H1 (cell line): ENCODE results near the gene TAB3. TPM values are rescaled to one million over a fixed set of nuclear protein-coding genes. Genes with fewer than 3 reads are reported as not detected.

Experiments used
- CTCF ChIA-PET: fragments of 300-600 bp; sonication (Branson Sonifier 250); formaldehyde crosslinking; loops from one replicate; lab custom pipeline; 2021; ENCODE audit not compliant: partially characterized antibody; lab: Charles Lee
- POLR2A ChIA-PET: fragments of 300-600 bp; sonication (Branson Sonifier 250); formaldehyde crosslinking; loops from one replicate; lab custom pipeline; 2021; ENCODE audit warnings: inconsistent platforms; ENCODE audit not compliant: partially characterized antibody; lab: Charles Lee
- DNase-seq, 2 experiments: peaks; one replicate each; pipeline versions ENCODE4 v3.0.0 to v3.0.0-alpha.2; 2010 to 2022; ENCODE audit warnings: low spot score in 2 of 2, low read depth in 1 of 2, mixed read lengths in 1 of 2
- FAIRE-seq: peaks from 2 replicates; lab custom pipeline; 2011; peaks lifted over from hg19 to GRCh38; lab: Jason Lieb, UNC
- H2AFZ ChIP-seq: 2 replicates; pipeline ENCODE4 v1.8.1; 2012; ENCODE audit warnings: low read length, inconsistent platforms
- H2AK5ac ChIP-seq: 2 replicates; pipeline ENCODE4 v1.6.1; 2013; ENCODE audit warnings: low read depth, low read length
- H2BK120ac ChIP-seq: replicated peaks from 2 replicates; pipeline ENCODE3; 2013; ENCODE audit warnings: low read depth, low read length, inconsistent platforms
- H2BK12ac ChIP-seq: 2 replicates; pipeline ENCODE4 v1.6.1; 2013; ENCODE audit warnings: low read depth, low read length
- H2BK15ac ChIP-seq: 2 replicates; pipeline ENCODE4 v1.6.1; 2013; ENCODE audit warnings: low read length
- H2BK20ac ChIP-seq: 2 replicates; pipeline ENCODE4 v1.6.1; 2013; ENCODE audit warnings: low read length
- H2BK5ac ChIP-seq: 2 replicates; pipeline ENCODE4 v1.6.1; 2013; ENCODE audit warnings: low read depth, low read length
- H3K14ac ChIP-seq: 2 replicates; pipeline ENCODE4 v1.6.1; 2013; ENCODE audit warnings: inconsistent platforms; ENCODE audit not compliant: insufficient read length
- H3K18ac ChIP-seq: 2 replicates; pipeline ENCODE4 v1.6.1; 2013; ENCODE audit warnings: low read length; ENCODE audit errors: extremely low read depth
- H3K23ac ChIP-seq: 2 replicates; pipeline ENCODE4 v1.6.1; 2013; ENCODE audit warnings: inconsistent platforms; ENCODE audit not compliant: insufficient read length
- H3K23me2 ChIP-seq: 2 replicates; pipeline ENCODE4 v1.6.1; 2013; ENCODE audit warnings: low read depth, low read length
- H3K27ac ChIP-seq: 2 replicates; pipeline ENCODE4 v1.6.1; 2011; ENCODE audit warnings: low read depth, low read length, inconsistent platforms
- H3K27me3 ChIP-seq, 4 experiments: replicated peaks in 1 of 4; 1 replicate in 1 of 4; 2 replicates in 3 of 4; pipeline versions ENCODE4 v1.6.1 to v1.8.1; 2011 to 2013; ENCODE audit warnings: low read length in 3 of 4, mild to moderate bottlenecking in 3 of 4, inconsistent platforms in 2 of 4, mixed read lengths in 2 of 4, moderate library complexity in 1 of 4; ENCODE audit not compliant: control insufficient read depth in 3 of 4, insufficient read depth in 3 of 4; ENCODE audit errors: extremely low read depth in 1 of 4
- H3K36me3 ChIP-seq, 4 experiments: 2 replicates each; pipeline versions ENCODE4 v1.6.1 to v1.8.1; 2011 to 2013; ENCODE audit warnings: mild to moderate bottlenecking in 4 of 4, low read length in 3 of 4, moderate library complexity in 2 of 4, control low read depth in 1 of 4, inconsistent platforms in 1 of 4; ENCODE audit not compliant: insufficient read depth in 4 of 4, control insufficient read depth in 2 of 4
- H3K4ac ChIP-seq: replicated peaks from 2 replicates; pipeline ENCODE3; 2013; ENCODE audit warnings: low read length, low read depth, mixed read lengths, inconsistent platforms; ENCODE audit not compliant: insufficient read length
- H3K4me1 ChIP-seq, 4 experiments: replicated peaks in 1 of 4; 1 replicate in 1 of 4; 2 replicates in 3 of 4; pipeline versions ENCODE4 v1.6.1 to v1.8.1; 2011 to 2013; ENCODE audit warnings: low read length in 3 of 4, inconsistent platforms in 2 of 4, mixed read lengths in 1 of 4; ENCODE audit not compliant: insufficient read depth in 4 of 4, control insufficient read depth in 3 of 4
- H3K4me2 ChIP-seq, 2 experiments: 2 replicates each; pipeline versions ENCODE4 v1.6.1 to v1.8.1; 2011 to 2013; ENCODE audit warnings: low read depth in 2 of 2, low read length in 2 of 2, control low read depth in 1 of 2, inconsistent platforms in 1 of 2, mild to moderate bottlenecking in 1 of 2; ENCODE audit not compliant: insufficient read depth in 1 of 2
- H3K4me3 ChIP-seq, 4 experiments: fragments of 200-600, 300-600 bp in 1 of 4; sonication (generic), shearing (Covaris generic), sonication (Bioruptor Twin) in 1 of 4; 2 replicates each; pipeline versions ENCODE4 v1.5.1 to v1.8.1; 2011 to 2016; ENCODE audit warnings: low read length in 4 of 4, low read depth in 3 of 4, control low read depth in 2 of 4, inconsistent platforms in 2 of 4, mild to moderate bottlenecking in 2 of 4, mixed read lengths in 1 of 4, moderate library complexity in 1 of 4; ENCODE audit not compliant: insufficient read depth in 2 of 4; ENCODE audit errors: extremely low read depth in 1 of 4
- H3K56ac ChIP-seq: replicated peaks from 2 replicates; pipeline ENCODE3; 2013; ENCODE audit warnings: low read depth, mild to moderate bottlenecking, mixed read lengths, low read length, inconsistent platforms; ENCODE audit not compliant: insufficient read length
- H3K79me1 ChIP-seq: 2 replicates; pipeline ENCODE4 v1.6.1; 2013; ENCODE audit warnings: low read depth, low read length, control low read depth
- H3K79me2 ChIP-seq, 2 experiments: 2 replicates each; pipeline versions ENCODE4 v1.6.1 to v1.8.1; 2012 to 2013; ENCODE audit warnings: low read length in 2 of 2, mild to moderate bottlenecking in 2 of 2, inconsistent platforms in 1 of 2; ENCODE audit not compliant: insufficient read depth in 2 of 2, control insufficient read depth in 1 of 2
- H3K9ac ChIP-seq, 4 experiments: replicated peaks in 1 of 4; 1 replicate in 1 of 4; 2 replicates in 3 of 4; pipeline versions ENCODE4 v1.6.1 to v1.8.1; 2011 to 2013; ENCODE audit warnings: low read depth in 3 of 4, low read length in 3 of 4, control low read depth in 2 of 4, mild to moderate bottlenecking in 2 of 4, moderate library complexity in 2 of 4, inconsistent platforms in 1 of 4; ENCODE audit errors: extremely low read depth in 1 of 4
- H3K9me3 ChIP-seq, 2 experiments: 2 replicates each; pipeline versions ENCODE4 v1.6.1 to v1.8.1; 2012 to 2013; ENCODE audit warnings: mild to moderate bottlenecking in 2 of 2, moderate library complexity in 2 of 2, control low read depth in 1 of 2, inconsistent platforms in 1 of 2, low read depth in 1 of 2, low read length in 1 of 2, mixed read lengths in 1 of 2; ENCODE audit not compliant: insufficient read depth in 2 of 2
- H4K20me1 ChIP-seq, 2 experiments: replicated peaks in 1 of 2; 2 replicates each; pipeline versions ENCODE3 to v1.8.1; 2011 to 2013; ENCODE audit warnings: inconsistent platforms in 2 of 2, low read length in 2 of 2, mild to moderate bottlenecking in 1 of 2; ENCODE audit not compliant: insufficient read depth in 2 of 2, control insufficient read depth in 1 of 2
- H4K5ac ChIP-seq: 2 replicates; pipeline ENCODE4 v1.6.1; 2013; ENCODE audit warnings: low read length, low read depth, mixed read lengths, inconsistent platforms; ENCODE audit not compliant: insufficient read length
- H4K8ac ChIP-seq: 2 replicates; pipeline ENCODE4 v1.8.0; 2013; ENCODE audit warnings: mild to moderate bottlenecking, moderate library complexity, low read length, inconsistent platforms; ENCODE audit not compliant: insufficient read depth; ENCODE audit errors: extremely low read depth
- H4K91ac ChIP-seq: replicated peaks from 2 replicates; pipeline ENCODE3; 2013; ENCODE audit warnings: low read length, mixed read lengths, inconsistent platforms; ENCODE audit not compliant: insufficient read length
- ATF3 ChIP-seq: IDR thresholded peaks from 2 replicates; pipeline ENCODE4 v1.6.1; 2011; ENCODE audit warnings: low read depth, mild to moderate bottlenecking, low read length; ENCODE audit not compliant: insufficient read depth
- GABPA ChIP-seq: IDR thresholded peaks from 2 replicates; pipeline ENCODE4 v1.6.1; 2011; ENCODE audit warnings: mild to moderate bottlenecking, low read length, moderate library complexity, borderline replicate concordance; ENCODE audit not compliant: insufficient read depth
- SAP30 ChIP-seq: fragments of 300-600 bp; sonication (generic); IDR thresholded peaks from 2 replicates; pipeline ENCODE4 v1.7.1; 2012; ENCODE audit warnings: low read length, moderate library complexity, mild to moderate bottlenecking, inconsistent platforms; ENCODE audit not compliant: insufficient read depth, insufficient replicate concordance
- WGBS, 2 experiments: shearing (Covaris generic) in 1 of 2; methylation state at CpG; one replicate each; pipeline versions ENCODE4 v1.1.6 to v1.1.7; 2013 to 2015; ENCODE audit warnings: low lambda C conversion rate in 2 of 2, mixed read lengths in 2 of 2, inconsistent platforms in 1 of 2, low coverage in 1 of 2, missing lambda C conversion rate in 1 of 2; ENCODE audit not compliant: insufficient replicate concordance in 2 of 2, insufficient coverage in 1 of 2, insufficient read length in 1 of 2; ENCODE audit errors: extremely low coverage in 1 of 2, missing lambda C conversion rate in 1 of 2; 5-methylcytosine and 5-hydroxymethylcytosine counted together
- polyA plus RNA-seq, 7 experiments: library from polyadenylated mRNA; depleted of rRNA in 3 of 7; stranded (reverse) in 5 of 7; unstranded in 2 of 7; fragments of >200 nt in 5 of 7; fragments of 200-250 nt in 2 of 7; gene quantifications; 1 replicate in 5 of 7; 2 replicates in 1 of 7; 4 replicates in 1 of 7; pipeline versions ENCODE4 v1.2.1 to v1.2.3, GENCODE V29; 2011 to 2013; ENCODE audit warnings: missing spikeins in 2 of 7, mixed read lengths in 2 of 7
- total RNA-seq: library from RNA; stranded (reverse); fragmentation: NEBNext Ultra II Directional; extraction: Animal tissue kit (Norgen Biotek cat#: 25700); gene quantifications from 2 replicates; pipeline ENCODE4 v1.2.1, GENCODE V29; 2021

The TAB3 gene
- total and polyA plus RNA-seq, 2 of the 8 experiments (the other 6 are each of a cell fraction or from before 2014, with no cell fraction given) = 12.7 to 12.9 TPM

- no peak overlapping the region for H3K56ac ChIP-seq
- no peak overlapping the region for H2BK20ac ChIP-seq
- H3K4me1 ChIP-seq = no peaks in the 10 kb centered on the region
- H3K36me3 ChIP-seq = no peaks in the 10 kb centered on the region
- TF ChIP-seq SAP30 (no peak), GABPA (no peak), ATF3 (no peak)
- POLR2A ChIA-PET = no interaction called here
- no peak overlapping the region for H3K4me2 ChIP-seq
- no peak overlapping the region for H3K27ac ChIP-seq
- no peak overlapping the region for H2BK120ac ChIP-seq
- H3K27me3 ChIP-seq = no peaks in the 10 kb centered on the region
- H4K5ac ChIP-seq = no peak overlapping the region
- H3K4ac ChIP-seq = no peak overlapping the region
- no peak overlapping the region for H2BK15ac ChIP-seq
- H3K18ac ChIP-seq = no peak overlapping the region
- H3K14ac ChIP-seq = no peak overlapping the region
- H2AFZ ChIP-seq = no peak overlapping the region
- no peaks in the 10 kb centered on the region for H4K20me1 ChIP-seq
- no peak overlapping the region for H3K4me3 ChIP-seq
- H3K23me2 ChIP-seq = no peaks in the 10 kb centered on the region
- H4K91ac ChIP-seq = no peak overlapping the region
- WGBS, 2 experiments = 78% methylated on average over 5 of the region's 6 CpGs; no CpG with 5 or more reads in 1 of the 2 experiments
- H2BK12ac ChIP-seq = no peak overlapping the region
- no peak overlapping the region for H3K23ac ChIP-seq
- no peak overlapping the region for H4K8ac ChIP-seq
- no peak for FAIRE-seq
- H3K79me2 ChIP-seq = peaks cover 0 to 31% of the 10 kb centered on the region in 2 experiments; a peak in 2 of 4 replicates
- no peak overlapping the region for H3K9ac ChIP-seq
- H2AK5ac ChIP-seq = no peak overlapping the region
- no peak overlapping the region for H2BK5ac ChIP-seq
- no peaks in the 10 kb centered on the region for H3K79me1 ChIP-seq
- CTCF ChIA-PET = interaction anchor here (1.6 kb wide), 1 partner anchor 10 kb away, joined by 5 read pairs; no protein-coding TSS in a partner anchor
- DNase-seq = no peak
- no peaks in the 10 kb centered on the region for H3K9me3 ChIP-seq
These were observed 12.7 kb downstream of the TAB3 start for GRCh38 chrX:30876367-30876766.
